Ishikawa (cell line): ENCODE results near the gene SLCO4A1.

Experiments used
- CEBPB ChIP-seq: IDR thresholded peaks from 2 replicates; pipeline ENCODE4 v1.6.1; 2012
- EGR1 ChIP-seq: IDR thresholded peaks from 2 replicates; pipeline ENCODE4 v1.6.1; 2012
- EP300 ChIP-seq: IDR thresholded peaks from 2 replicates; pipeline ENCODE4 v1.6.1; 2012; ENCODE audit warnings: borderline replicate concordance
- FOXM1 ChIP-seq: IDR thresholded peaks from 2 replicates; pipeline ENCODE4 v1.6.1; 2012; ENCODE audit warnings: low read depth, borderline replicate concordance
- NFIC ChIP-seq: IDR thresholded peaks from 2 replicates; pipeline ENCODE4 v1.6.1; 2012
- RAD21 ChIP-seq: IDR thresholded peaks from 2 replicates; pipeline ENCODE4 v1.6.1; 2012; ENCODE audit warnings: low read depth
- TCF12 ChIP-seq: IDR thresholded peaks from 2 replicates; pipeline ENCODE4 v1.6.1; 2012; ENCODE audit warnings: low read depth
- YY1 ChIP-seq: IDR thresholded peaks from 2 replicates; pipeline ENCODE4 v1.6.1; 2012; ENCODE audit warnings: low read depth
- ZBTB7A ChIP-seq: IDR thresholded peaks from 2 replicates; pipeline ENCODE4 v1.6.1; 2012; ENCODE audit warnings: low read depth
- TF ChIP-seq, protein P1 (sequence below): IDR thresholded peaks from 2 replicates; pipeline ENCODE4 v1.6.1; 2012
- TF ChIP-seq, protein P2 (sequence below): IDR thresholded peaks from 2 replicates; pipeline ENCODE4 v1.6.1; 2012; ENCODE audit warnings: low read depth, mild to moderate bottlenecking

DNA sequence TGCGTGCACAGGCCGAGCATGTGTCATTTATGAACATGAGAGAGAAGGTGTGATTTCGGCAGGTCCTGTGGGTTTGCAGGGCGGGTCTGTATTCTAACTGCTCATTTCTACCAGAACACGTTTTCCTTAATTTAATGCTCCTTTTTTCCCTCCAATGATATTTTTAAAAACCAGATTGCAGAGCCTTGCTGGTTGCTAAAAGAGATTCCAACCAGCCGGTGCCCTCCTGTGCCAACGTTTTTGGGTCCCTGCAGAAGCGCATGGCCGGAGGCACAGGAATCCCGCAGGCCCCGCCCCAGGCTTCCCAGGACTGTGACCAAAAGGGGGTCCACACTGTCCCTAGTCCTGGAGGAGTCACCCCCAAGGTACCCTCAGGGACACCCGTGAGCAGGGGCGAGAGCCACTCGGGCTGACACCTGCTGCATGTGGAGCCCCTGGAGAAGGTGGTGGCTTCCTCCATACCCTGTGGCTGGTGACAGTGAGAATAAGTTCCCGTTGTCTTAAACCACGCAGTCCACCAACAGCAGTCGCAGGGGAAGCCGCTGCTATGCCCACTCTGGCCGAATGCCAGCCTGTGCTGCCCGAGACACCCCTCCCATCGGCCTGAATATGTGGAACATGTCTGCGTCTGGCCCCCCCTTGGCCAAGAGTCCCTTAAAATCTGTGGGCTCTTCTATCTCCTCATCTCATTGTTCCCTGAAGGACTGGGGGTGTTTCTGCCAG, 50.7 kb downstream of the SLCO4A1 start:
- TF ChIP-seq, protein P1, sequence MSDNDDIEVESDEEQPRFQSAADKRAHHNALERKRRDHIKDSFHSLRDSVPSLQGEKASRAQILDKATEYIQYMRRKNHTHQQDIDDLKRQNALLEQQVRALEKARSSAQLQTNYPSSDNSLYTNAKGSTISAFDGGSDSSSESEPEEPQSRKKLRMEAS, result no peak
- TF ChIP-seq, protein P2, sequence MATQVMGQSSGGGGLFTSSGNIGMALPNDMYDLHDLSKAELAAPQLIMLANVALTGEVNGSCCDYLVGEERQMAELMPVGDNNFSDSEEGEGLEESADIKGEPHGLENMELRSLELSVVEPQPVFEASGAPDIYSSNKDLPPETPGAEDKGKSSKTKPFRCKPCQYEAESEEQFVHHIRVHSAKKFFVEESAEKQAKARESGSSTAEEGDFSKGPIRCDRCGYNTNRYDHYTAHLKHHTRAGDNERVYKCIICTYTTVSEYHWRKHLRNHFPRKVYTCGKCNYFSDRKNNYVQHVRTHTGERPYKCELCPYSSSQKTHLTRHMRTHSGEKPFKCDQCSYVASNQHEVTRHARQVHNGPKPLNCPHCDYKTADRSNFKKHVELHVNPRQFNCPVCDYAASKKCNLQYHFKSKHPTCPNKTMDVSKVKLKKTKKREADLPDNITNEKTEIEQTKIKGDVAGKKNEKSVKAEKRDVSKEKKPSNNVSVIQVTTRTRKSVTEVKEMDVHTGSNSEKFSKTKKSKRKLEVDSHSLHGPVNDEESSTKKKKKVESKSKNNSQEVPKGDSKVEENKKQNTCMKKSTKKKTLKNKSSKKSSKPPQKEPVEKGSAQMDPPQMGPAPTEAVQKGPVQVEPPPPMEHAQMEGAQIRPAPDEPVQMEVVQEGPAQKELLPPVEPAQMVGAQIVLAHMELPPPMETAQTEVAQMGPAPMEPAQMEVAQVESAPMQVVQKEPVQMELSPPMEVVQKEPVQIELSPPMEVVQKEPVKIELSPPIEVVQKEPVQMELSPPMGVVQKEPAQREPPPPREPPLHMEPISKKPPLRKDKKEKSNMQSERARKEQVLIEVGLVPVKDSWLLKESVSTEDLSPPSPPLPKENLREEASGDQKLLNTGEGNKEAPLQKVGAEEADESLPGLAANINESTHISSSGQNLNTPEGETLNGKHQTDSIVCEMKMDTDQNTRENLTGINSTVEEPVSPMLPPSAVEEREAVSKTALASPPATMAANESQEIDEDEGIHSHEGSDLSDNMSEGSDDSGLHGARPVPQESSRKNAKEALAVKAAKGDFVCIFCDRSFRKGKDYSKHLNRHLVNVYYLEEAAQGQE, result no peak
- TF ChIP-seq ZBTB7A, result no peak
- TF ChIP-seq CEBPB, result no peak
- TF ChIP-seq EP300, result no peak
- TF ChIP-seq RAD21, result no peak
- no peak for TF ChIP-seq EGR1
- no peak for TF ChIP-seq FOXM1
- TF ChIP-seq YY1, result no peak
- TF ChIP-seq NFIC, result no peak
- TF ChIP-seq TCF12, result no peak
